ENCODE results near the gene ZNF784. TPM values are rescaled to one million over a fixed set of nuclear protein-coding genes. Genes with fewer than 3 reads are reported as not detected.

The ZNF784 gene
- total and polyA plus RNA-seq, 9 of the 15 experiments (the other 6 are each of a cell fraction or from before 2014, with no cell fraction given): 0.14 to 6.1 (median 2.1) TPM

GRCh38 chr19:55666343-55667005 lies 42.1 kb upstream of the ZNF784 start:
- H3K4me1 ChIP-seq (replicated peaks in 1 of 2; ENCODE audit: control insufficient read depth in 2 of 2, insufficient read depth in 2 of 2, low read length in 2 of 2): peaks cover 2 to 24% of the 10 kb centered on the region in 2 experiments; a peak in 4 of 5 replicates
- WGBS (ENCODE audit: insufficient coverage, low coverage, missing lambda C conversion rate): 97% methylated on average over 12 of the region's 12 CpGs
- no TSS peak for BruUV-seq (replicated peaks)
- no peak overlapping the region for H3K9ac ChIP-seq (ENCODE audit: insufficient read depth in 1 of 2, low read depth in 2 of 2, low read length in 2 of 2)
- in situ Hi-C loops (cut with MboI): no loop called here
- H3K9me1 ChIP-seq (ENCODE audit: control insufficient read depth, insufficient read depth, low read length): peaks cover 9% of the 10 kb centered on the region
- peaks cover 85% of the 10 kb centered on the region for H3K79me2 ChIP-seq (ENCODE audit: control insufficient read depth, insufficient read depth, low read length)
- ChIA-PET POLR2A (interaction anchor here (1.0 to 3.3 kb wide), 4 partner anchors 9 to 36 kb away, joined by 3 to 21 read pairs (median 8); partner anchors contain the start of gene U2AF2), CTCF (ENCODE audit: low intra/inter-chr PET ratio) (no interaction called here)
- no peak overlapping the region for H3K4me3 ChIP-seq
- intact Hi-C loops (cut with micrococcal nuclease): no loop called here
- H3K9me3 ChIP-seq (replicated peaks; ENCODE audit: control insufficient read depth, insufficient read depth, low read depth, low read length): no peaks in the 10 kb centered on the region
- H4K20me1 ChIP-seq (replicated peaks; ENCODE audit: control insufficient read depth, insufficient read depth, low read length): peaks cover 62% of the 10 kb centered on the region
- H2AFZ ChIP-seq (ENCODE audit: low read depth, low read length): no peak overlapping the region
- FAIRE-seq (no peak), DNase-seq (ENCODE audit: extremely low read depth in 1 of 4, low spot score in 3 of 4) (no peak), ATAC-seq (no peak)
- H3K27ac ChIP-seq (ENCODE audit: extremely low read depth, low read depth, low read length): no peak overlapping the region
- no peak overlapping the region for H3K4me2 ChIP-seq (ENCODE audit: insufficient read depth, low read length)
- H3K27me3 ChIP-seq (ENCODE audit: control insufficient read depth in 2 of 2, insufficient read depth in 2 of 2, low read length in 2 of 2): no peaks in the 10 kb centered on the region
- H3K36me3 ChIP-seq (ENCODE audit: control insufficient read depth, insufficient read depth, low read length): peaks cover 98% of the 10 kb centered on the region
- no peak for TF ChIP-seq POLR2AphosphoS2 (IDR thresholded peaks at IDR 0.05; ENCODE audit: low read length)
- TF ChIP-seq BCOR (IDR thresholded peaks at IDR 0.05): peak; percentile 29; the same call in 1 of the 2 replicates
- 0 out of 2 replicates have a peak, but pooled peaks have one; percentile 4 for TF ChIP-seq RBFOX2 (IDR thresholded peaks at IDR 0.05; ENCODE audit: low read depth, low read length)
- no peak for TF ChIP-seq ZNF764 (CRISPR knock-in tag; IDR thresholded peaks at IDR 0.05; ENCODE audit: low read depth)
- TF ChIP-seq, protein P1, sequence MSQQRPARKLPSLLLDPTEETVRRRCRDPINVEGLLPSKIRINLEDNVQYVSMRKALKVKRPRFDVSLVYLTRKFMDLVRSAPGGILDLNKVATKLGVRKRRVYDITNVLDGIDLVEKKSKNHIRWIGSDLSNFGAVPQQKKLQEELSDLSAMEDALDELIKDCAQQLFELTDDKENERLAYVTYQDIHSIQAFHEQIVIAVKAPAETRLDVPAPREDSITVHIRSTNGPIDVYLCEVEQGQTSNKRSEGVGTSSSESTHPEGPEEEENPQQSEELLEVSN (IDR thresholded peaks at IDR 0.05; ENCODE audit: borderline replicate concordance in 1 of 2, extremely low read depth in 1 of 2, insufficient read depth in 1 of 2, insufficient read length in 1 of 2, low read depth in 1 of 2, low read length in 1 of 2, poor library complexity in 1 of 2, severe bottlenecking in 1 of 2): no peak
- no peak for TF ChIP-seq NCOA1 (IDR thresholded peaks at IDR 0.05; ENCODE audit: low read depth)
- no peak for TF ChIP-seq LCOR (CRISPR knock-in tag; IDR thresholded peaks at IDR 0.05)
- TF ChIP-seq, protein P2, sequence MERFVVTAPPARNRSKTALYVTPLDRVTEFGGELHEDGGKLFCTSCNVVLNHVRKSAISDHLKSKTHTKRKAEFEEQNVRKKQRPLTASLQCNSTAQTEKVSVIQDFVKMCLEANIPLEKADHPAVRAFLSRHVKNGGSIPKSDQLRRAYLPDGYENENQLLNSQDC (CRISPR knock-in tag; IDR thresholded peaks at IDR 0.05): no peak
- TF ChIP-seq COPS2 (conservative IDR thresholded peaks at IDR 0.05): no peak
- TF ChIP-seq, protein P3, sequence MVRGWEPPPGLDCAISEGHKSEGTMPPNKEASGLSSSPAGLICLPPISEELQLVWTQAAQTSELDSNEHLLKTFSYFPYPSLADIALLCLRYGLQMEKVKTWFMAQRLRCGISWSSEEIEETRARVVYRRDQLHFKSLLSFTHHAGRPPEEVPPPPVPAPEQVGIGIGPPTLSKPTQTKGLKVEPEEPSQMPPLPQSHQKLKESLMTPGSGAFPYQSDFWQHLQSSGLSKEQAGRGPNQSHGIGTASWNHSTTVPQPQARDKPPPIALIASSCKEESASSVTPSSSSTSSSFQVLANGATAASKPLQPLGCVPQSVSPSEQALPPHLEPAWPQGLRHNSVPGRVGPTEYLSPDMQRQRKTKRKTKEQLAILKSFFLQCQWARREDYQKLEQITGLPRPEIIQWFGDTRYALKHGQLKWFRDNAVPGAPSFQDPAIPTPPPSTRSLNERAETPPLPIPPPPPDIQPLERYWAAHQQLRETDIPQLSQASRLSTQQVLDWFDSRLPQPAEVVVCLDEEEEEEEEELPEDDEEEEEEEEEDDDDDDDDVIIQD (CRISPR knock-in tag; IDR thresholded peaks at IDR 0.05): no peak
- peak; percentile 71 for TF ChIP-seq RBM25 (IDR thresholded peaks at IDR 0.05; ENCODE audit: low read depth, low read length, severe bottlenecking)
- TF ChIP-seq TEAD4 (IDR thresholded peaks at IDR 0.05; ENCODE audit: low read length): no peak
- no peak for TF ChIP-seq TEAD4 (CRISPR knock-in tag; IDR thresholded peaks at IDR 0.05; ENCODE audit: borderline replicate concordance)
- TF ChIP-seq, protein P4, sequence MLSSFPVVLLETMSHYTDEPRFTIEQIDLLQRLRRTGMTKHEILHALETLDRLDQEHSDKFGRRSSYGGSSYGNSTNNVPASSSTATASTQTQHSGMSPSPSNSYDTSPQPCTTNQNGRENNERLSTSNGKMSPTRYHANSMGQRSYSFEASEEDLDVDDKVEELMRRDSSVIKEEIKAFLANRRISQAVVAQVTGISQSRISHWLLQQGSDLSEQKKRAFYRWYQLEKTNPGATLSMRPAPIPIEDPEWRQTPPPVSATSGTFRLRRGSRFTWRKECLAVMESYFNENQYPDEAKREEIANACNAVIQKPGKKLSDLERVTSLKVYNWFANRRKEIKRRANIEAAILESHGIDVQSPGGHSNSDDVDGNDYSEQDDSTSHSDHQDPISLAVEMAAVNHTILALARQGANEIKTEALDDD (IDR thresholded peaks at IDR 0.05): no peak
- TF ChIP-seq, protein P5, sequence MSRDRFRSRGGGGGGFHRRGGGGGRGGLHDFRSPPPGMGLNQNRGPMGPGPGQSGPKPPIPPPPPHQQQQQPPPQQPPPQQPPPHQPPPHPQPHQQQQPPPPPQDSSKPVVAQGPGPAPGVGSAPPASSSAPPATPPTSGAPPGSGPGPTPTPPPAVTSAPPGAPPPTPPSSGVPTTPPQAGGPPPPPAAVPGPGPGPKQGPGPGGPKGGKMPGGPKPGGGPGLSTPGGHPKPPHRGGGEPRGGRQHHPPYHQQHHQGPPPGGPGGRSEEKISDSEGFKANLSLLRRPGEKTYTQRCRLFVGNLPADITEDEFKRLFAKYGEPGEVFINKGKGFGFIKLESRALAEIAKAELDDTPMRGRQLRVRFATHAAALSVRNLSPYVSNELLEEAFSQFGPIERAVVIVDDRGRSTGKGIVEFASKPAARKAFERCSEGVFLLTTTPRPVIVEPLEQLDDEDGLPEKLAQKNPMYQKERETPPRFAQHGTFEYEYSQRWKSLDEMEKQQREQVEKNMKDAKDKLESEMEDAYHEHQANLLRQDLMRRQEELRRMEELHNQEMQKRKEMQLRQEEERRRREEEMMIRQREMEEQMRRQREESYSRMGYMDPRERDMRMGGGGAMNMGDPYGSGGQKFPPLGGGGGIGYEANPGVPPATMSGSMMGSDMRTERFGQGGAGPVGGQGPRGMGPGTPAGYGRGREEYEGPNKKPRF (IDR thresholded peaks at IDR 0.05; ENCODE audit: low read depth, low read length): no peak
- no peak for TF ChIP-seq ZNF24 (IDR thresholded peaks at IDR 0.05)
- TF ChIP-seq MEF2D (tag; conservative IDR thresholded peaks at IDR 0.05; ENCODE audit: low read depth): no peak

All from K562 (cell line).